ENCODE results near the gene CACNA2D4.

Gene CACNA2D4

DNA sequence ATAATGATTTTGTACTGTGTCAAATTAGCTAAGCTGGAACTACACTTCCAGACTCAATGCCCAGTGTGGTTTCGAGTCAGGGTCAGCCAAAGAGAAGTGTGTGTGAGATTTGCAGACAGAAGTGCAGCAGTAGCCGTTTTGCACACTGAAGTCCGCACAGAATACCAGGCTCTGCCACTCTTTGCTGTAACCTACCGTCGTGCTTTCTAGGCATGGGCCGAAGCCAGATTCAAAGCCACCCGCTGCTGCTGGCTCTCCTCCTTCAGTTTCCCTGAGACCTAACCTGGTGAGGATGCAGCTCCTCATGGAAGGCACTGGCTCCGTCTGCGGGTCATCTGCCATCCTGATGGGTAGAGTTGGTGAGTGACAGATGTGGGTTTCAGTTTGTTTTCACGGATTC, 49.3 kb downstream of the CACNA2D4 start:
- no peak for DNase-seq

DNA sequence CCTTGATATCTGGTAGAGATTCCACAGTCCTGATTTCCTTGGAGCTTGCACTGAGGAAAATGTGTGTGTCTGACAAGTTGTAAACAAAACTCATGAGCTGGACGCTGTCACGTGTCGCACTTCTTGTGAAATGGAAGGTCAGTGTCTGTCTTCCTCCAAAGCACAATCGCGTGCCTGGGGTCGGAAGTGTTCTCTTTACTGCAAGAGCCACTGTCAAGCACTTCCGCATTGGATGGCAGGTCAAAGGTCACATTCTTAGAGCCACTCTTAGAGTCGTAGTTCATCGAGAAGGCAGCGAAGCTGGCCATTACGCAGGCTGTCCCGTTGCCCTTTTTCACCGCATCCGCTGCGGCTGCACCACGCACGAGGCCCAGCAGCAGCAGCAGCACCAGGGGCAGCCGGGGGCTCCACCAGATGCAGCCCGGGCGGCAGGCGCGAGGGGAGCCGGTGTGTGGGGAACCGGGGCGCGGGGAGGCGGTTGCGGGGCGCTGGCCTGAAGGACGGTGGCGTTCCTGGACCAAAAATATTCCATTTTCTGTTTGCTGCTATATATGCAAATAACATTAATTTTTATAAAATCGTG, 53.1 kb downstream of the CACNA2D4 start:
- no peak for DNase-seq

DNA sequence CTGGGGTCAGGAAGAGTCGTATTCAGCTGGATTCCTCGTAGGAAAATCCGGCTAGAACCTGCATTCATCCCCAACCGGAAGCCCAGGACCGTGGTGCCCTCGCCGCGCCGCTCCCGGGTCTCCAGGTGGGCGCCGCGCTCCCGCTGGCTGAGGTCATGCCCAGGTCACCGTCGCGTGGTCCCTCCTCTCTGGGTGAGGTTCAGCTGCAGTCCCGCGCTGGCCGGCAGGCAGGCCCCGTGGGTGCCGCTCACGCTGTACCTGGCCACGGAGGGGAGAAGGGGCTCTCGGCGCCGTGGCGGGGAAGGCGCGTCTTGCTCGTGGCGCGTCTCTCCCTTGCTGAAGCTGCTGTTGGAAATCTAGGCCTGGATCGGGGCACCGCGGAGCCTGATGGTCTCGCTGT, 53.6 kb downstream of the CACNA2D4 start:
- DNase-seq: no peak

DNA sequence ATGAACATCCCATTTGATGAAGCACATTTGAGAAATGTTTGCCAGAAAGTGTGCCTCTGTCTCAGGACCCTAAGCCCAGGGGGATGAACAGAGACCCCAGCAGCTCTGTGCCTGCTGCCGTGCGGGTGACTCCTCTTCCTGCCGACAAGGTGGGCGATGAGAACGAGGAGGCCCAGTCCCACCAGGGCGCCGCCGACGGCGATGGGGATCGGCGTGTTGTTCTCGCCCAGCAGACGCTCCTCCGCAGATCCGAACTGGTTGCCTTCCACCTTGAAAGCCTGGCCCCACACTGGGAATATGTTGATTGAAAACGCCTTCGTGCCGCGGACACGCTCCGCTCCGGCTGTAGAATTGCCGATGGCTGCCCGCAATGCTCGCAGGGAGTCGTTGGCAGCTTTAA, 54.0 kb downstream of the CACNA2D4 start:
- no peak for DNase-seq

DNA sequence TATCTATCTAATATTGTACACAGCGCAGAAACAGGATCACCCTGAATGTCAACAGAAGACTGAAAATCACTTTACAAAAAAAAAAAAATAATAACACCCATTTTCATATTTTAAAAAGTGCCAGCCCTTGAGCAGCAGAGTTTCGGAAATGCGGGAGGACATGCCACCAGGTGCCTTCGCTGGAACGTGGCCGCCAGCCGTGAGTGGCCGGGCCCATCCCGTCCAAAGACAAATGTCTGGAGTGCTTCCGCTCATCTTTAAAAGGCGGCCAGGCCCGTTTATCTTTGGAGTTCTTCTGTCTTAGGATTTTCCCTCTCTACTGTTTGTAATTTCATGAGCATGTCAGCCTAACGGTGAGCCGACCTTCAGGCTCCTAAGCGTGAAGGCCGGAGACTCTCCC, 54.6 kb downstream of the CACNA2D4 start:
- DNase-seq: no peak

DNA sequence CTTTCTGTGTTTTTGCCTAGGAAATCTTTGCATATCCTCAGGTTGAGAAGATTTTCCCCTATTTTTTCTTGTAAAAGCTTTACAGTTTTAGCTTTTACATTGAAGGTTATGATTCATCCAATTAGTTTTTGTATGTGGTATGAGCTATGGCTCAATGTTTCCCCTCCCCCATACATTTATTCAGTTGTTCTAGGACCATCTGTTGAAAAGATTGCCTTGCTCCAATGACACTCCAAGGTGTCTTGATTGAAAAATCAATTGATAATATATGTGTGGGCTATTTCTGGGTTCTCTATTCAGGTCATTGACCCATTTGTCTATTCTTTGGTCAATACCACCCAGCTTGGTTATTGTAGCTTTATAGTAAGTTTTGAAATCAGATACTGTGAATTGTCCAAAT, 55.5 kb downstream of the CACNA2D4 start:
- DNase-seq: no peak

DNA sequence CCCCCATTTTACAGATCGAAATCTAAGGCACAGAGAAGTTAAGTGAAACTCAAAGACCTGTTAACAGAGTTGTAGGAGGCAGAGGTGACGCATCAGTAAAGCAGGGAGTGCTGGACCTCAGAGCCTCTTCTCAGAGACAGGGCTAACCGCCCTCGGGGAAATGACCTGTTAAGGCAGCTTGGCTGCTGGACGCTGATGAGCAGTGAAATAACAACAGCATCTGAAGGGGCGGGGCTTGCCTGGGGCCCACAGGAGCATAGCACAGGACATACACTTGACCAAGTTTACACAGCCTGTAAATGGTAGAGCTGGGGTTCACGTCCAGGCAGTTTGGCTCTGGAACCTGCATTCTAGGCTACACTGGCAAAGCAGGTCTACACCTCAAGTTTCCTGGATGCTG, 58.8 kb downstream of the CACNA2D4 start:
- DNase-seq: no peak

DNA sequence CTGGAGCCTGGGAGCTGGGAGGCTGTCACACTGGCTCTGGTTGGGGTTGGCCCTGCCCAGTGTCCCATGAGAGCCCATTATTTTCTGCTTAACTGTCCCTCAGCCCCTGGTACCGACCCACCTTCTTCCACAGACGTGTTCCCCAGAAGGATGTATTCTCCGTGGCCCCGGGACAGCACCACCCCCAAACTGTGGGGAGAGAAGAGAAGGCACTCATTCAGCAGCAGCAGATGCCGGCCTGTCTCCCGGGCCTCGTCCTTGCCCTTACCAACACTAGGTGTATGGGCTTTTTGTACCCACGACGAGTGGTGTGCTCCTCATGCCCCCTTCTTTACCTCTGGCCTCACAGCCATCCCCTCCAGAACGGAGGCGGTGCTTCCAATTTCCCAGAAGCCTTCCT, 60.0 kb downstream of the CACNA2D4 start:
- DNase-seq: no peak

DNA sequence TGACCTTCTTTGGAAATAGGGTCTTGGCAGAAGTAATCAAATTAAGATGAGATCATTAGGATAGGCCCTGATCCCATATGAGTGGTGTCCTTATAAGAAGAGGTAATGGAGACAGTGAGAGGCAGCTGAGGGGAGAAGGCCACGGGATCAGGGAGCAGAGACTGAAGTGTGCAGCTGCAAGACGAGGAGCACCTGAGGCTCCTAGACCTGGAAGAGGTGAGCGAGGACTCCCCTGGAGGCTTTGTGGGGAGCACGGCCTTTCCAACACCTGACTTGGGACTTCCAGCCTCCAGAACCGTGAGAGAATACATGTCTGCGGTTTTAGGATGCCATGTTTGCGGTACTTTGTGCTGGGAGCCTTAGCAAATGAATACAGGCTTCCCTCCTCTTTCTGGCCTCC, 60.6 kb downstream of the CACNA2D4 start:
- no peak for DNase-seq

DNA sequence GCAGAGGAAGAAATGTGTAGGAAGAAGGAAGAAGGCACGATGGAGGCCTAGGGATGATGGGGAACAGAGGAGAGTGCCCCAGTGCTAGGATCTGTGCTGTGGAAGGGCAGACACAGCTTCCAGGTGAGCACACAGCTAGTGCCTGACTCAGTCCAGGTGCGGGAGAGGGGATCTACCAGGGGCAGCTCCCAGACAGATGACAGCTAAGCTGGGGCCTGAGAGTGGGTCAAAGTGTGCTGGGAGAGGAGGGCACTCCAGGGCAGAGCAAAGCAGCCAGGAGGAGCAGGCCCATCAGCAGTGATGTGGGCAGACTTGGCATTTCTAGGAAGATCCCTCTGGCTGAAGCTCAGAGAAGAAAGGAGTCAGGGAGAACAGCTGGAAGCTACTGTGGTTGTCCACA, 61.4 kb downstream of the CACNA2D4 start:
- no peak for DNase-seq

DNA sequence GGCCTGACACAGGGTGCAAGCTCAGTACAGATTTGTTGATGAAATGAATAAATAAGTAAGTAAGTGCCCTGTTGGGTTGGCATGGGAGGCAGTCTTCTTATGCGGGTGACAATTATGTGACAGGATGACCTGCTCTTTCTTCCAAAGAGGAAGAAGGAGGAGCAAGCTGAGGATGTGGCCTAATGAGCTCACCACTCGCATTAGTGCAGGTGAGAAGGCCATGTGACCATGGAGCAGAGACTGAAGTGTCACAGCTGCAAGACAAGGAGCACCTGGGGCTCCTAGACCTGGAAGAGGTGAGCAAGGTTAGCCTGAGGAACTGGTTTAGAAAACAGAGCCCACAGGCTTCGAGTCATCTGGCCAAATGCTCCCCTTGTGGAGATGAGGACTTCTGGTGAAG, 63.2 kb downstream of the CACNA2D4 start:
- no peak for DNase-seq

DNA sequence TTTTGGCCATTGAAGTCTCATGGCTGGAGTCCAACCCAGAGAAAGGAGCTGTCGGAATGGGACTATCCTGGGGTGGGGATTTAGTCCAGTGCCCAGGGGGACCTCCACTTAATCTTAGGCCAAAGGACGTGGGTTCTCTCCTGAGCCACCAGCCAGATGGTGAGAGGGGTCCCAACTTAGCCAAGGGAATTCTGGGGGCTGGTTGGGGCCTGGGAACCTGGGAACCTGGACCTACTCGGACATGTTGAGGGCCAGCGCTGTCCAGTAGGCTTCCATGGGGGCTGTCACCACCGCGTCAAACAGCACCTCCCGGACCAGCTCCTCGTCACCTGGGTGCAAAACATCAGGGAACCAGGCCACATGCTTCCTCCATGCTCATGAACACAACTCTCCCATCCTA, 64.7 kb downstream of the CACNA2D4 start:
- DNase-seq: no peak

DNA sequence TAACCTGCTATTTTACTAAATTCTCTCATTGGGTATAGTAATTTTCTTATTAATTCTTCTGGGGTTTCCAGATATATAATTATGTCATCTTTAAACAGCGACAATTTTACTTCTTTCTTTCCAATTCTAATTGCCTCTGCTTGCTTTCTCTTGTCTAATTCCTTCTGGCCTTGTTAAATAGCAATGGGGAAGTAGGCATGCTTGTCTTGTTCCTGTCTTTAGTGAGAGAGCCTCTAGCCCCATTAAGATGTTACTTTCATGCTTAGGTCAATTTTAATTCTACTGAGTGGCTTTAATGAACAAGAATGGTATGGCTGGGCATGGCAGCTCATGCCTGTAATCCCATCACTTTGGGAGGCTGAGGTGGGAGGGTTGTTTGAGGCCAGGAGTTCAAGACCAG, 66.4 kb downstream of the CACNA2D4 start:
- DNase-seq: no peak

DNA sequence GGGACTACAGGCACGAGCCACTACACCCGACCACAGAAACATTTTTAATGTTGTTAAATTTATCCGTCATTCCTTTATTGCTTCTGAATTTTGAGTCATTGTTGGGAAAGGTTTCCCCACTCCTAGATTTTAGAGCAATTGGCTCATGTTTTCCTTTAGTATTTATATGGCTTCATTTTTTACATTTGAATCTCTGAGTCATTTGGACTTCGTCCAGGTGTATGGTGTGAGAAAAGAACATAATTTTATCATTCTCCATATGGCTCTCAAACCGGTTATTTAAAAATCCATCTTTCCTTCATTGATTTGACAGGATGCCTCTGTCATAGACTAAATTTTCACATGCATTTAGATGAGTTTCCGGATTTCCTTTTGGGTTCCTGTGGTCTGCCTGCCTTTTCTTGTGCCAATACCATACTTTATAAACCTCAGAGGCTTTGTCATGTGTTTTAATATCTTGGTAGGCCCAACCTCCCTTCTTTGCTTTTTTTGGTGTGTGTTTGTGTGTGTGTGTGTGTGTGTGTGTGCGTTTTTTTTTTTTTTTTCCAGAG, 67.2 kb downstream of the CACNA2D4 start:
- no peak for DNase-seq

DNA sequence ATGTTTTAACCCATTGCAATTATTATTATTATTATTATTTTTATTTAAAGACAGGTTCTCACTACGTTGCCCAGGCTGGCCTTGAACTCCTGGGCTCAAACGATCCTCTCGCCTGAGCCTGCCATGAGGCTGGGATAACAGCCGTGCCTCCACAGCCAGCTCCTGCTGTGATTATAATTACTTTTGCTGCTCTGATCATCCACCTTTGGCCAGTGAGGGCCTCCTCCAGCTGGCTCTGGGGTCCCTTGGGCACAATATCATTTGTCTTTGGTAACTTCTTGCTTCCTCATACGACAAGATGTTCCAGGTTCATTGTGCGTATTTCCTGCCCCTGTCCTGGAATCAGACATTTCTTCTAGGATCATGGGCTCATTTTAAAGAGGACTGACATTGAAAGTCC, 69.7 kb downstream of the CACNA2D4 start:
- no peak for DNase-seq

DNA sequence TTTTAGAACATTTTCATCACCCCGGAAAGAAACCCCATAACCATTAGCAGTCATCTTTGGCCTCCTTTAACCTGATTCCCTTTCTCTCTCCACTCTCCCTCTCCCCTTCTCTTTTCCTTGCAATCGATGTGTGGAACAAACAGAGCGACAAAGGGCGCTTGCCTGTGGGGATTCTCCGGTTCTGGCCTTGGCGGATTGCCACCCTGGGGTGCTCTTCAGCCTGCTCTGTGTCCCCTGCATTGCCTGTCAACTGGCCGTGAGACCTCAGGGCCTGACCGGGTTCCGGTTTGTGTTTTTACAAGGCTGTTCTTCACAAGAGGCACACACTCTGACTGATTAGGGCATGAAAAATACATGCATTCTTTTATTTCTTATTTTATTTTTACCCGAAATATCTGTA, 70.3 kb downstream of the CACNA2D4 start:
- no peak for DNase-seq

DNA sequence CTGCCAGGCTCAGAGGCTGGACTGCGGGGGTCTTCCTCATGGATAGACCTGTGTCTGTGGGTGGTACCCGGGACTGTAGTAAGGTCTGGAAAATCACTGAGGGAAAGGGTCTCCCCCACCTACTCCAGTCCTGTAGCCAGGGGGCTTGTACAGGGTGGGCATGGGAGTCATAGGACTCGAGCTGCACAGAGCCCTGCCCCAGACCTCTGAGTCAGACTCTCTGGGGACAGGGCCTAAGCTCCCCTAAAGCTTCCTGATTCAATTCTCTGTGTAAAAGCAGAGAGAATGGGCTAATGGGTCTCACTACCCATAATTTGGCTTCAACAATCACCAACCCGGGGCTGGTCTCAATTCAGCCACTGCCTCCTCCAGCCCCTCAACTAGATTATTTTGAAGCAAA, 71.0 kb downstream of the CACNA2D4 start:
- DNase-seq: no peak

DNA sequence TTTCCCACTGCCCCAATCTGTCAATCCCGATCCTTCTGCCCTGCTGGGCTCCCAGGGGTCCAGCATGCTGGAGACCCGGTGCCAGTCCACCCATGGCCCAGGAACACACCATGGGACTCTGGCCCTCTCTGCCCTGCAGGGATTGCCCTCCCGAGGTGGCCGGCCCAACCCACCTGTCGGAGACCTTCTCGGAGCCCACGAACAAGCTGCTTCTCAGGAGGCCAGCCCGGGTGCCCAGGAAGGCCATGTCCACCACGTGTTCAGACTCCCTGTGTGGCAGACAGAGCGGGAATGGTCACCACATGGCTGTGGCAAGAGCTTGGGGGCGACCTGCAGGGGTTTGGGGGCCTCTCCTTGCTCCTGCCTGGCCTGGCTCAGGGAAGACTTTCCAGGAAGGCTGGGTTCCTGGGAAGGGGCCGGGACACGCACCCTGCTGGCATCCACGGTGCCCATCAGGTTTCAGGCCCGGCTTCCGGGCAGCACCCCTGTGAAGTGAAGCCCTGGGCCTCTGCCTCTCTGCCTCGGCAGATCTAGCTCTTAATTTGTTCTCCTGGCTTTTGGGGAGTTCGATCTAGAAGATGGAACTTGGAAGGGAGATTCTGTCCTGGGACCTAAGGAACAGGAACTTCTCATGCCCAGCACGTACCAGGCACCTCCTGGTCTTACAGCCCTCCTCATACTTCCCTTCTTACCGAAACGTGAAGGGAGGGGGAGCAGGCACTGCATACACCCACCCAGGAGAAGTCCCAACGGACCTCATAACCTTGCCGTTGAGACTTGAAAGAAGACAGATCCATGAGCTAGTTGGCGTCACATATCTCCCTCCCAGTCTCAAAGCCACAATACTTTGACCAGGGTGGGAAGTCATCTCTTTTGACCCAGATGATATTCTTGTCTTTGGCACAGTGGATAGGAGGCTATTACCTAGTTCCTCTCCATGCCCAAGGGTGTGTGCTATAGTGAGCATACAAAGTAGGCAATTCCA, 71.7 kb downstream of the CACNA2D4 start:
- DNase-seq: no peak

DNA sequence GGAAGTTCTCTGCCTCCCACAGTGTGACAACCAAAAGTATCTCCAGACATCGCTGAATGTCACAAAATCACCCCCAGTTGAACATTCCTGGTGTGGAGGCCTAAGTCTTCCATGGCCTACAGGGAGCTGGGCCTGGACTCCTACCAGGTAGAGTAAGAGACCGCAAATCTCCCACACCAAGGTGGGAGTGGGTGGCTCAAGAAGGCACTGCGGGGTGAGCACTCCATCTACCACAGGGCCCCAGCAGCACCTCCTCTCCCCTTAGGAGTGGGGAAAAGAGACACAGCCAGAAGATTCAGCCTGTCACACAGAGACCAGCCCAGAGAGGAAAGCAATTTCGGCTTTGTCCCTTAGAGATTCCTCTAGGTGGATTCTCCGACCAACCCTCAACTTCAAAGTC, 72.6 kb downstream of the CACNA2D4 start:
- DNase-seq: no peak

DNA sequence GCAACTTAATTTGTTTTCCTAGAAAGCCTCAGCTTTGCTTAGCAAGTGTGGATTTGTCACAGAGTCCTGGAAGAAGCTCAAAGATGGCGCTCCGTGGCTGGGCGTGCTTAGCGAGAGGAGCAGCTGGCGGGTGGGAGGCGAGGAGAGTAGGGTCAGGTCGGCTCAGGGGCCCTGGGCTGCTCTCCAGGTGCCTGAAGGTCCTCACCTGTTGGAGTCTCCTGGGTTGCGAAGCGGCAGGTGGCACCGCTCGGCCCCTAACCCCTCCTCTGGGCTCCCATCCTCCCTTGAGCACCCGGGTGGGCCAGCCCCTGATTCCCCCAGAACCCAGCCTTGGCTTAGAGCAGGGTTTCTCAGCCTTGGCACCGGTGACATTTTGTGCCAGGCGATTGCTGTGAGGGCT, 73.0 kb downstream of the CACNA2D4 start:
- no peak for DNase-seq

DNA sequence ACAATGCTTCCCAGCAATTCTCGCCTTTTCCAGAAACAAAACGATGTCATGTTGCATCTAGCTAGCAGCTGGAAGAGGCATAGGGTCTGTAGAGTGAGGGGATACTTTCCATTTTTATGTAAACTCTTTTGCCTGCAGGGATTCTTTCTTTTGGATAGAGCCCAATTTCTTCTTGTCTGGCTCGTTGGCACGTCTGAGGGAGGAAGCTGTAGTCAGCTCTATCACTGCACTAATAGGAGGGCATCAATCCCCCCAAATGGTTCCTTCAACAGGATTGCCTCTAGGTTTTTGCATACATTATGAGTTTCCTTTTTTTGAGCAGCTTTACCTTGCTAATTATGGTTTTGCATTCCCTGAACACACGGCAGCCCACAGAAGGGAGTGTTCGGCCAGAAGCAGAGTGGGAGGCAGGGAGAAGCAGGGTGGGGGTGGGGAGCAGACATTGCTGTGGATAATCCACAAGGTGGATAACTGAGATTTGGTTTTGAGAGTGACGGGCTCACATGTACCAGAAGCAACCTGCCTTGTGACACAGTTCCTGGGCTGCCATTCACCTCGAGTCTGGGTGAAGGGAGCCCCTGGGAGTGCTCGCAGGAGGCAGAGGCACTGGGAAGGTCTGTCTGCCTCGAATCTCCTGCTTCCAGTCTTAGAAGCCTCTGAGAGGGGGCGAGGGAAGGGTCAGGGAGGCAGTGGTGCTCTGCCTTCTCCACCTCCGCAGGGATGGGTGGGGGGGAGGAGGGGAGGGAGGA, 73.6 kb downstream of the CACNA2D4 start:
- no peak for DNase-seq

DNA sequence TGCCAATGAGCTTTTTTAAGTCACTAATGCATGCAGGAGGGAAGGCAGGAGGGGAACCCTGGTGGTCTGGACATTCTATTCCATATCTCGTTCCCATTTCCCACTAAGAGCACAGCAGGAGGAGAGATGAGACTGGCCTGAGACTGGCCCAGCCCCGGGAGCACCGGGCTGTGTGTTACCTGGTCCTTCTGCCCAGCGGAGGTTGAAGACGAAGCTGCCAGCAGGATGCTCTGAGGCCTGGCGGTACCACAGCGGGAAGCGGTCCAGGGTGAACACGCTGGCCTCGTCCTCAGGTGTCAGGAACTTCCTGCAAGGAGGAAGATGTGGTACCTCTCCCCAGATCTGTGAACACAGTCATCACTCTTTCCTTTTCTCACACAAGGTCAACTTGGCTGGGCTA, 74.2 kb downstream of the CACNA2D4 start:
- DNase-seq: no peak

DNA sequence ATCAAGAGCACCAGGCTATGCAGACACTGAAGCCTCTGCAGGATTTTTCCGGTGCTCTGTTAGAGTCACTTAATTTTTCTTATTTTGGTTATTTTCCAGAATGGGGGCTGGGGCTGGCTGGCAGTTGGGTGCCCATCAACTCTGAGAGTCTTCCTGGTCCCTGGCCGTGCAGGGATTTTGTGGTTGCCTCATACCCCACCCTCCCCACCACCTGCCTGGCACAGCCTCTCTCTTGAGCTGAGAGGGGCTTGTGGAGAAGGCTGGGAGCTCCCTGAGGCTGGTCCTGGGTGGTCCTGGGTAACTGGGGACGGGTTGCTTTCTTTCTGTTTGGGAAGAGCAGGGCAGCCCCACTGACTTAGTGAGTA, 74.8 kb downstream of the CACNA2D4 start:
- DNase-seq: no peak

All from NCI-H1436 (cell line).